HUDEP-2 (cell line): ENCODE data around the gene PRDX1.
"Not testable (repeated sequence)": the region's sequence is repeated elsewhere in the genome, so short reads cannot be mapped to it uniquely, and the experiment has no call there.

Experiments used
- DNase-seq, 76 experiments: peaks; one replicate each; lab custom pipeline; 2025; ENCODE audit not compliant: unreplicated experiment in 76 of 76; lab: John Stamatoyannopoulos, UW

The PRDX1 gene

DNA sequence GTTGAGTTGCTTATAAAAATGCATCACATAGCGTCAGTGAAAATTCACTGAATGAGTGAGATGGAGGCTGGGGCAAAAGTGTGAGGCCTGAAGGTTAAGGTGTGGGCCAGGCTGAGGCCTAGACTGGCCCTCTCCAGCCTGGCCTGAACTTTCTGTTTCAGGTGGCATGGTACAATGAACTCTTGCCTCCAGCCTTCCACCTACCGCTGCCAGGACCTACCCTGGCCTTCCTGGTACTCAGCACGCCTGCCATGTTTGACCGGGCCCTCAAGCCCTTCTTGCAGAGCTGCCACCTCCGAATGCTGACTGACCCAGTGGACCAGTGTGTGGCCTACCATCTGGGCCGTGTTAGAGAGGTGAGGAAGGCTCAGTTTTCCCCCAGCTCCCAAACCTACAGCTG, 14.5 kb downstream of the PRDX1 start:
- DNase-seq: no peak

DNA sequence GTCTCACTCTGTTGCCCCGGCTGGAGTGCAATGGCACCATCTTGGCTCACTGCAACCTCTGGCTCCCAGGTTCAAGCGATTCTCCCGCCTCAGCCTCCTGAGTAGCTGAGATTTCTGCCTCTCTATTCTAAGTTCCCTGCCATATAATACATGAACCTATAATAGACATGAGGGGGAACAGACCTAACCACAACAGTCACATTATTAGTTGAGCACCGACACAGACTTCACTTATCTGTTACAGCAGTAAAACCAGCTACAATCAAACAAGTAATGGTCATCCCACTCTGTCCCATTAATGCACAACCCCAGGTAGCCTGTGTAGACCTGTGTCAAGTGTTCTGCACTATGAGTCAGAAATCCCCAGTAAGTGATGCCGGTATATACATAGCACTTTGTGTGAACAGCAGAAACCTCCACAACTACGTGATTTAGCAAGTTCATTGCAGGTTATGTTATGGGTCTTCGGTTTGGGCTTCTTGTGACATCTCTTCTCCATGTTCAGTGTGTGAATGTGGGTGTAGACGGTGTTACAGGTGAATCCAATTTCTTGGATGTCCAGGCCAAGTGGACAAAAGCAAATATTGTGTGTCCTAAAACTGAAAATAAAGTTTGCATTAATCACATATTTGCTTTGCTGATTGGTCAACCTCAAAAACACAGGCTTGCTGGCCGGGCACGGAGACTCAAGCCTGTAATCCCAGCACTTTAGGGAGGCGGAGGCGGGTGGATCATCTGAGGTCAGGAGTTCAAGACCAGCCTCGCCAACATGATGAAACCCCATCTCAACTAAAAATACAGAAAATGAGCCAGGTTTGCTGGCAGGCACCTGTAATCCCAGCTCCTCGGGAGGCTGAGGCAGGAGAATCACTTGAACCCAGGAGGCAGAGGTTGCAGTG, 18.0 kb downstream of the PRDX1 start:
- no peak for DNase-seq

DNA sequence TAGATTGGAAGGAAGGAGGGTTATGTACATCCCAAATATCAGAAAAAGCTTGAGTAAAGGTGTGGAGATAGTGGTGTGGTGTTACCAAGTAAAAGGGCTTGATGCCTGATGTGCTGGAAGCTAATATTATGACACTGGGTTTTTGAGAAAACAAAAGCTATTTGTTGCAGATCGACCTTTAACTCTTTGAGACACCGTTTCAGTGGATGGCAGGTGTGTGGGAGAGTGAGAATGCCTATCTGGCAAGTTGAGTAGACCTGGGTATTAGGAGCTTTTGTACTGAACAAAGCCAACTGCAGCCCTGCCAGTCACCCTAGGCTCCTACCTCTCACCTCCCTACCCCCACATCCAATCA, 20.2 kb downstream of the PRDX1 start:
- DNase-seq: no peak

DNA sequence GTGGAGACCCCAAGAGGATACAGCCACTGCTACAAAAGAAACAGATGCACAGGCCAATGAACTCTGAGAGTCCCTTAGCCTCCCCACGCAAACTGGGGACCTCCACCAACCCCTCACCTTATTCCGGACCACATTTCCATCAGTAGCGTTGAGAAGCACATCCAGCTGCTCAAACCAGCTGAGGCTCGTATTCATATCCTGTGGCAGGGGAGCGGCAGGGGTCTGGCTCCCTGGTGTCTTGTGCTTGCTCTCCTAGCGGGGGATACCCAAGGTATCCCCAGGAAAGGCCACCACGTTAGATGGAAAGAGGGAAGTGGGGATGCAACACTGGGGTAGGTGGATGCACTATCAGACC, 22.3 kb downstream of the PRDX1 start:
- DNase-seq: peak in 1 of 76 experiments; percentile 47

DNA sequence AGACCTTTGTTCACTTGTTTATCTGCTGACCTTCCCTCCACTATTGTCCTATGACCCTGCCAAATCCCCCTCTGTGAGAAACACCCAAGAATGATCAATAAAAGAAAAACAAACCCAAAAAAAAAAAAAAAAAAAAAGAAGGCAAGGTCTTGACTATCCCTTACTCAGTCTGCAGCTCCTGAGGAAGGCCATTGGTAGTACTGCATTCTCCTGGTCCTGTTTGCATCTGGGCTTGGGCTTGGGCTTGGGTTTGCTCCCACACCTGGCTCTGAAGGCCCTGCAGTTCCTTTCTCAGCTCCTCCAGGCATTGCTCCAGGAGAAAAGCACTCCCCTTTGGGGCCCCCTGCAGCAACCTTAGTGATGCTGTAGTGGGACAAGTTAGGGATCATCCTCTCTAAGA, 23.4 kb downstream of the PRDX1 start:
- no peak for DNase-seq

DNA sequence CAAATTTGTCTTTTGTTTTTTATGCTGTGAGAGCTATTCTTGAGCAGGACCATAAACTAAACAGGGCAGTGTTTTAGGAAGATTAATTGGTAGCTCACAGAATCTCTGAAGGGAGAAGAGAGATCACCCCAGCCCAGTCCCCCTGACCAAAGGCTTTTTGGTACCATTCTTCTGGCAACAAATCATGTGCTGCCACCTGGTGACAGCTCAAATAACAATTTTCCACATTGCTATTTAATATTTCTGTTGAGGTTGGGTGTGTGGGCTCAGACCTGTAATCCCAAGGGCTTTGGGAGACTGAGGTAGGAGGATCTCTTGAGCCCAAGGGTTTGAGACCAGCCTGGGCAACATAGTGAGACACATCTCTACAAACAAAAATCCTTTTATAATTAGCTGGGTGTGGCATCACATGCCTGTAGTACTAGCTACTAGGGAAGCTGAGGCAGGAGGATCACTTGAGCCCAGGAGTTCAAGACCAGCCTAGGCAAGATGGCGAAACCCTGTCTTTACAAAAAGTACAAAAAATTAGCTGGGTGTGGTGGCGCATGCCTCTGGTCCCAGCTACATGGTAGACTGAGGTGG, 28.5 kb downstream of the PRDX1 start:
- DNase-seq: peak in 51 of 76 experiments; percentile 3 to 66 (median 32)

DNA sequence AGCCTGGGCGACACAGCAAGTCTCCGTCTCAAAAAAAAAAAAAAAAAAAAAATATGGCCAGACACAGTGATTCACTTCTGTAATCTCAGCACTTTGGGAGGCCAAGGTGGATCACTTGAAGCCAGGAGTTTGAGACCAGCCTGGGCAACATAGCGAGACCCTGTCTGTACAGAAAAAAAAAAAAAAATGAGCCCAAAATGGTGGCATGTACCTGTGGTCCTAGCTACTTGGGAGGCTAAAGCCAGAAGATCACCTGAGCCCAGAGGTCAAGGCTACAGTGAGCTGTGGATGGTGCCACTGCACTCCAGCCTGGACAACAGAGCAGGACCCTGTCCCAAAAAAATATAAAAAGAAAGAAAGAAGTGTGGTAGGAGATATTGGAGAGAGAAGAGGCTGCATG, 29.0 kb downstream of the PRDX1 start:
- no peak for DNase-seq

DNA sequence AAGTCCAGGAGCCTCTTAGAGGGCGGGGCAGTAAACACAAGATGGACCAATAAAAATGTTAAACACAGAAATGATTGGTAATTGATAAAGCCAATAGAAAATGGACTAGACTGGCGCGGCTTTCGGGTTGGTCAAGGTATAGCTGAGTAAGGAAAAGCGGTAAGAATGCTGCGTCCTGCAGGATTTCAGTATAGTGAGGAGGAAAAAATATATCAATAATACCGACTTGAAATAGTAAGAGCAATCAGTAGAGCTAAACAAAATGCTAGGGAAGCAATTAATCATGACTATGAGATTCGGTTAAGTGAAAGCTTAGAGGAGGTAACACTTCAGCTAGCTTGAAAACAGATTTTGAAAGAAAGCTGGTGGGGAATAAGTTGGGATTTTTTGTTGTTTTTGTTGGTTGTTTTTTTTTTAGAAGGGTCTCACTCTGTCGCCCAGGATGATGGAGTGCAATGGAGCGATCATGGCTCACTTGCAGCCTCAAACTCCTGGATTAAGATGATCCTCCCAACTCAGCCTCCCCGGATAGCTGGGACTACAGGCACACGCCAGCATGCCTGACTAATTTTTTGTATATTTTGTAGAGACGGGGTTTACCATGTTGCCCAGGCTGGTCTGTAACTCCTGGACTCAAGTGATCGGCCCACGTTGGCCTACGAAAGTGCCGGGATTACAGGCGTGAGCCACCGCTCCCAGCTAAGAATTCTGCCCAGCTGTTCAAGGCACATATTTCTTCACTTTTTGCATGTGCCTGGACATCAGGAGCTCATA, 30.0 kb downstream of the PRDX1 start:
- DNase-seq: no peak

DNA sequence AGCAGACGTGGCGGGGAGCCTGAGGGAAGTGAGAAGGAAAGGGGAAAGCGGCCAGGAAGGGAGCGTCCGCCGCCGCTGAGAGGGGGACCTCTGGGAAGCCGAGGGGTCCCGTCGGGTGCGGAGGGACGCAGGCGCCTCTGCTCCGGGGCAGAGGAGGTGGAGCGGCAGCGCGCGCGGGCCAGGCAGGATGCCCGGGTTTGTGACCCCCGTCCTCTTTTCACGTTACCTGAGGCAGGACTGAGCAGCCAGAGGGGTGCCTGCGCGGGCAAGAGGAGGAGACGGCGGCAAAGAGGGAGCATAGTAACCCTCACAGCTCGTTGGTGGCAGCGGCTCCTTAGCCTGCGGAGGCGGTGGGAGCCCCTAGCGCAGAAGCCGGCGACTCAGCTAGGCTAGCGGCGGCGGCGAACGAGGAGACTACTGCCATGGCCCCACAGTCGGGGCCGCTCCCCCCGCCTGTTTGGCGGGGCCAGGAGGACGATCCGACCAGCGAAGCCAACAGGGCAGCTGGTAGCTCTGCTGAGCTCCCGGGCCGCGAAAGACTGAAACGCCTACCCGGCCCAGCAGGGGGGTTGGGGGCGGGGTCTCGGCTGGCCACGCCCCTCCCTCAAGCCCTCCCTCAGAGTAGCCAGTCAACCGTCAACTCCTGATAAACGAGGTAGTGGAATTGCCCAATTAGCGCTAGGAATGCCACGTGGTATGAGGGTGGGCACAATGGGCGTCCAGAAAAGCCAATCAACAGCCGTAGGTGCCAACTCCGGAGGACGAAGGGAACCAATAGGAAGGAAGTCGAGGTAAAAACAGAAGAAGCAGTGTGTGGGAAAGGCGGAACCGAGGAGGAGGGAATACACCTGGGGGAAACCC, 30.8 kb downstream of the PRDX1 start, which contains the start of gene TESK2:
TESK2 (minus strand) TSS at position 538 of the 861 bp plus-strand sequence. CDS start 33,378 bp downstream, outside the sequence.
- peak in 75 of 76 experiments; percentile 52 to 99 (median 97) for DNase-seq

DNA sequence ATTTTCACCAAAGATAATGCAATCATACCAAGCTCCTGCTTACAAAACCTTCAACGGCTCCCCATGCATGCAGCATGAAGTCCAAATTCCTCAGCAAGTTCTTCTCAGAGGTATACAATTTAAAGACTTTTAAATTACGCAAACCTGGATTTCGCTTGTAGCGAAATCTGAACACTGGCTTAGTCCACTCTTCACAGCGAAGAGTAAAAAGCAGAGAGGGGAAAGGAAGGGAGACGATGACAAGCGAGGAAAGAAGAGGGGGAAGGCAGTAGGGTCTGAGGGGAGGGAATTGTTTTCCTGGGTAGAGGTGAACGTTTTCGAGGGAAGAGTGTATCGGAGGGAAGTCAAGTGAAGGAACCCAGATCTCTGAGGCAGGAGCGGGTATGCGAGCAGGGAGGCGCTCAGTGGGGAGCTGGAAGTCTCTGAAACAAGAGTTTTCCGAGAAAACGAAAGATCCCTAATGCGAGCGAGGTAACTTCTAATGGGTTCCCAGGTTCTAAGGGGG, 31.5 kb downstream of the PRDX1 start:
- peak in 2 of 76 experiments; percentile 20 to 33 for DNase-seq

DNA sequence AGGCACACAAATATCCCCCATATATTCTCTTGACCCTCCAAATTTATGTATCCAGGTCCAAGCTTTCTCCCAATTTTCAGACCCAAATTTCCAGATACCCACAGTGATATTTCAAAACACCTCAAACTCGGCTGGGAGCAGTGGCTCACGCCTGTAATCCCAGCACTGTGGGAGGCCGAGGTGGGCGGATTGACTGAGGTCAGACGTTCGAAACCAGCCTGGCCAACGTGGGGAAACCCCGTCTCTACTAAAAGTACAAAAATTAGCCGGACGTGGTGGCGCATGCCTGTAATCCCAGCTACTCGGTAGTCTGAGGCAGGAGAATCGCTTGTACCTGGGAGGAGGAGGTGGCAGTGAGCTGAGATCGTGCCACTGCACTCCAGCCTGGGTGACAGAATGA, 32.3 kb downstream of the PRDX1 start:
- not testable (repeated sequence) for DNase-seq

DNA sequence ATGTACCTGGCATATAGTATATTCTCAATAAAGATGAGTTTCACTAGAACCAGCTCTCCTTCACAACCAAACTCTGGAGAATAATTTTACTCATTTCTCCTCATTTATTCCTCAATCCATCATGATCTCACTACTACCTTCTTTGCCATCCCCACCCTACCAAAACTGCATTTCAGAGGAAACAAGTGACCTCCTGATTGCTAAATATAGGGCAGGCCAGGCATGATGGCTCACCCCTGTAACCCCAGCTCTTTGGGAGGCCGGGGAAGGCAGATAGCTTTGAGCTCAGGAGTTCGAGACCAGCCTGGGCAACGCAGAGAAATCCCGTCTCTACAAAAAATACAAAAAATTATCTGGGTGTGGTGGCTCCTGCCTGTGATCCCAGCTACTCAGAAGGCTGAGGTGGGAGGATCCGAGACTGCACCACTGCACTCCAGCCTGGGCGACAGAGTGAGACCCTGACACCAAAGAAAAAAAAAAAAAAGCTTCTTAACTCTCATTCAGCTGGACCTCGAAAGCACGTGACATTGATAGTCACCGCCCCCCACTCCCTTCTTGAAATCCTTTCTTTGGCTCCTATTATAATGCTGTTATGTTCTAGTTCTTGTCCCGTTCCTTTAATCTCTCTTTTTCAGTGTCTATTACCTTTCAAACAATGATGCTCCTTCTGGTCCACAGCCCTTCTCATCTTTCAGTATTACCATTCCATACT, 32.9 kb downstream of the PRDX1 start:
- DNase-seq: no peak

DNA sequence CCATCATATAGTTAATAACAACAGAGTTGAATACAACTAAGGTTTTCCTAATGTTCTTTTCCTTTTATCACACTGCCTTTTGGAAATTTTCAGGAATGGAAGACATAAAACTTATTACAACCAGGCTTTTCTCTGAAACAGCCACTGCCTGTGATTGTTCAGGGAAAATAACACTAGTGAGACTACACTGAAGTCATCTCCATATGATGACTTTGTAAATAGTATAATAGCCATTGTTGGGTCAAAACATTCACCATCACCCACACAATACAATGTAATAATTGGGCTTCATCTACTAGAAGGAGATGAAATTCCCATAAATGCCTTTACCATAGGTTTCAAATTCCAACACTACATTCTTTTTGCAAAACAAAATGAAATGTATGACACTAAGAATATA, 35.7 kb downstream of the PRDX1 start:
- no peak for DNase-seq

DNA sequence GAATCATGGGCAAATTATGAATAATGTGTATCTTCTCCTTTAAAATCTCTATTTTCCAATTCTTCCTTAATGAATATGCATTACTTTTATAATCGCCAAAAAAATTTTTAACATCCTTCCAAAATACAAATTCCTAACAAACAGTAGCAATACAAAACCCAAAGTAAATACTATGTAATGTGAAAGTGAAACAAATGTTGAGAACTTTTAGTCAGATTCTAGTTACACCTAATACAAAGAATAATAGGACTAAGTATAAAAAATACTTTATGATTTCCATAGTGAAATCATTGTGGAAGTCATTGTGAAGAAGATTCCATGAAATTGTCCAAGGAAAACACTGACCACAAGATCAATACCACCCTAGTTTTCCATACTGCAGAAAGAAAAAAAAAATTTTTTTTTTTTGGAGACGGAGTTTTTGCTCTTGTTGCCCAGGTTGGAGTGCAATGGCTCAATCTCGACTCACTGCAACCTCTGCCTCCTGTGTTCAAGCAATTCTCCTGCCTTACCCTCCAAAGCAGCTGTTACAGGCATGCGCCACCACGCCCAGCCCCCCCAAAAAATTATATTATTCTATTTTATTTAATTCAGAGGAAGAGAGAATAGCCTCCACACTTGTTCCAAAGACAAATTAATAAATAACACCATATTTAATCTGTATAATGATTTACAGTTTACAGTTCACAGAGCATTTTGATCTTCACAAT, 42.5 kb downstream of the PRDX1 start:
- DNase-seq: no peak

DNA sequence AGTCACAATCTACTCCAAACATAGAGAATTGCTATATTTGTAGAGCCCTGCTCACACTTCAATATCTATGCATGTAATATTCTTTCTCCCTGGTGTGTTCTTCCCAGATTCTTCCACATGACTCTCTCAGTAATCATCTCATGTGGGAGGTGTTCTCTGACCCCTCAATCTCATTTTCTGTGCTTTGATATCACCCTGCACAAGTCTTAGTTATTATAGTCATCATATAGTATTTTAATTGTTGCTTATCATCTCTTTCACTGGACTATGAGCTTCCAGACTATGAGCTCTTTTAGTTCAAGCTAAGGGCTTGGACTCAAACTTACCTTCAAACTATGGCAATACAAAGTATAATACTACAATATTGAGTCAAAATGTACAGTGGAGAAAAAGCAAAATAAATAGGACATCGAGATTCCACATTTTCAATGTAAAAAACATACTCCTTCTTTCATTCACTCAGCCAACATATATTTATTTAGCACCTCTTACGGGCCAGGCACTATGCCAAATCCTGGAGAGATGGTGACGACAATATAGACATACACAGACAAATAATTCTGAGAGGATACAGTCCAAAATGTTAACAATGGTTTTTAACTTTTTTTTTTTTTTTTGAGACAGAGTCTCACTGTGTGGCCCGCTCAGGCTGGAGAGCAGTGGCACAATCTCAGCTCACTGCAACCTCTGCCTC, 43.4 kb downstream of the PRDX1 start:
- DNase-seq: no peak

DNA sequence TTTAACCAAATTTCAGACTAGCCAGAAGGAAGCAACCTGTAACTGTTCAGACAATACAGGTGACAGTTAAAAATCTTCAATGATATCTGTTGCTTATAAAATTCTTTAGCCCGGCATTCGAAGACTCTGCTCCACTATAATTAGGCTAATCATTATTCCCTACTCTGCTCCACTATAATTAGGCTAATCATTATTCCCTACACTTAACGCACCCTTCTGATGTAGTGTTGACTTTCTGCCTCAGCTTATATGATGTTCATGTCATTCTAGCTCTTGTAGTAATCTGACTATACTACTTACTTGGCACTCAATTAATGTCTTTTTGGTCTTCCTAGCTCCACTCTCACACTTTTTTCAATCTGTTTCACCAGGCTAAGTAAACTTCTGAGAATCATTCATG, 44.0 kb downstream of the PRDX1 start:
- no peak for DNase-seq

DNA sequence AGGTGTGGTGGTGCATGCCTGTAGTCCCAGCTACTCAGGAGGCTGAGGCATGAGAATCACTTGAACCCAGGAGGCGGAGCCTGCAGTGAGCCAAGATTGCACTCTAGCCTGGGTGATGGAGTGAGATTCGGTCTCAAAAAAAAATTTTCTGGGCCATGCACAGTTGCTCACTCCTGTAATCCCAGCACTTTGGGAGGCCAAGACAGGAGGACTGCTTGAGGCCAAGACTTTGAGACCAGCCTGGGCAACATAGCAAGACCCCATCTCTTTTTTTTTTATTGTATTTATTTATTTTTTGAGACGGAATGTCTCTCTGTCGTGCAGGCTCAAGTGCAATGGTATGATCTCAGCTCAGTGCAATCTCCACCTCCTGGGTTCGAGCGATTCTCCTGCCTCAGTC, 47.5 kb downstream of the PRDX1 start:
- DNase-seq: not testable (repeated sequence)

DNA sequence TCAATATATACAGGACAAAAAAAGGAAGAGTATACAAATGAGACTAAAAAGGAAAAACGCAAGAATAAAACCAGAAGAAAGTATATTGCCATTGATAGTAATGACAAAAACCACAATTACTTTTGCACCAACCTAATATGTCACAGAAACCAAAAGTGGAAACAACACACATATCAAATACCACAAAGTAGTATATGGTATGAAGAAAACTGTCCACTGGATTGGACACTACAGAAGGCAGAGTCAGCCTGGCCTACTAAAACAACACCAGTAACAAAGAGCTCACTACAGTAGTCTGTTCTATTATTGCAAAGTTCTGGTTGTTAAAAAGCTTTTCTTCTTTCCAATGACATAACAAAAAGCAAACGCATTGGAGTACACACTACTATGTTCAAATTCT, 48.4 kb downstream of the PRDX1 start:
- DNase-seq: no peak
